GM23338 (cell line): ENCODE data around the gene FAF1.
"Not testable (repeated sequence)": the region's sequence is repeated elsewhere in the genome, so short reads cannot be mapped to it uniquely, and the experiment has no call there.

Experiments
- EZH2phosphoT487 ChIP-seq: fragments of 200-600 bp; sonication (generic); IDR thresholded peaks from one replicate; pipeline ENCODE4 v1.8.1; 2018; ENCODE audit warnings: antibody characterized with exemption; ENCODE audit not compliant: unreplicated experiment
- POLR2AphosphoS5 ChIP-seq: IDR thresholded peaks from 2 replicates; pipeline ENCODE4 v1.6.1; 2016; ENCODE audit warnings: antibody characterized with exemption, low read depth
- TF ChIP-seq, protein P1 (sequence below), 2 experiments: fragments of 200-600 bp in 1 of 2; sonication (generic) in 1 of 2; conservative IDR thresholded peaks; 2 replicates each; pipeline versions ENCODE4 v1.5.1 to v1.6.1; 2016 to 2017; ENCODE audit warnings: antibody characterized with exemption in 2 of 2, low read depth in 2 of 2, mild to moderate bottlenecking in 2 of 2, moderate library complexity in 1 of 2

DNA sequence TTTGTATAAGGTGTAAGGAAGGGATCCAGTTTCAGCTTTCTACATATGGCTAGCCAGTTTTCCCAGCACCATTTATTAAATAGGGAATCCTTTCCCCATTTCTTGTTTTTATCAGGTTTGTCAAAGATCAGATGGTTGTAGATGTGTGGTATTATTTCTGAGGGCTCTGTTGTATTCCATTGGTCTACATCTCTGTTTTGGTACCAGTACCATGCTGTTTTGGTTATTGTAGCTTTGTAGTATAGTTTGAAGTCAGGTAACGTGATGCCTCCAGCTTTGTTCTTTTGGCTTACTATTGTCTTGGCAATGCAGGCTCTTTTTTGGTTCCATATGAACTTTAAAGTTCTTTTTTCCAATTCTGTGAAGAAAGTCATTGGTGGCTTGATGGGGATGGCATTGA lies 54.0 kb downstream of the FAF1 start:
- TF ChIP-seq POLR2AphosphoS5, EZH2phosphoT487: not testable (repeated sequence)
- TF ChIP-seq, protein P1, sequence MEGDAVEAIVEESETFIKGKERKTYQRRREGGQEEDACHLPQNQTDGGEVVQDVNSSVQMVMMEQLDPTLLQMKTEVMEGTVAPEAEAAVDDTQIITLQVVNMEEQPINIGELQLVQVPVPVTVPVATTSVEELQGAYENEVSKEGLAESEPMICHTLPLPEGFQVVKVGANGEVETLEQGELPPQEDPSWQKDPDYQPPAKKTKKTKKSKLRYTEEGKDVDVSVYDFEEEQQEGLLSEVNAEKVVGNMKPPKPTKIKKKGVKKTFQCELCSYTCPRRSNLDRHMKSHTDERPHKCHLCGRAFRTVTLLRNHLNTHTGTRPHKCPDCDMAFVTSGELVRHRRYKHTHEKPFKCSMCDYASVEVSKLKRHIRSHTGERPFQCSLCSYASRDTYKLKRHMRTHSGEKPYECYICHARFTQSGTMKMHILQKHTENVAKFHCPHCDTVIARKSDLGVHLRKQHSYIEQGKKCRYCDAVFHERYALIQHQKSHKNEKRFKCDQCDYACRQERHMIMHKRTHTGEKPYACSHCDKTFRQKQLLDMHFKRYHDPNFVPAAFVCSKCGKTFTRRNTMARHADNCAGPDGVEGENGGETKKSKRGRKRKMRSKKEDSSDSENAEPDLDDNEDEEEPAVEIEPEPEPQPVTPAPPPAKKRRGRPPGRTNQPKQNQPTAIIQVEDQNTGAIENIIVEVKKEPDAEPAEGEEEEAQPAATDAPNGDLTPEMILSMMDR (conservative IDR thresholded peaks at IDR 0.05; ENCODE audit: low read depth in 2 of 2), result not testable (repeated sequence)
